Endometrial microvascular endothelial cells (primary cell): ENCODE results near the gene GULP1. TPM values are rescaled to one million over a fixed set of nuclear protein-coding genes. Genes with fewer than 3 reads are reported as not detected.
"Not testable (repeated sequence)": the region's sequence is repeated elsewhere in the genome, so short reads cannot be mapped to it uniquely, and the experiment has no call there.

Source experiments
- in situ Hi-C: cut with HindIII; loops from 2 replicates; pipeline ENCODE4 v1.10.0; 2017; ENCODE audit warnings: low sequenced_read_pairs, low pct_unique_long_range_greater_than_20kb; ENCODE audit errors: inconsistent ontology term
- total RNA-seq: library from RNA; depleted of rRNA; stranded (reverse); fragments of >200 nt; gene quantifications from one replicate; pipeline ENCODE4 v1.2.3, GENCODE V29; 2015; ENCODE audit errors: inconsistent ontology term

Gene GULP1
- total RNA-seq, 1 donor from 2014 or later = 34.9 TPM

GRCh38 chr2:188285774-188286173 is 5.9 kb upstream of the GULP1 start:
- in situ Hi-C loops = no loop called here

GRCh38 chr2:188291142-188291616 is 495 bp upstream of the GULP1 start:
- in situ Hi-C loops = no loop called here

GRCh38 chr2:188292348-188293239 is 920 bp downstream of the GULP1 start:
- in situ Hi-C loops = no loop called here

- in situ Hi-C loops = no loop called here
Measured at GRCh38 chr2:188293601-188294351, 2.1 kb downstream of the GULP1 start.

GRCh38 chr2:188294352-188294926 is 2.8 kb downstream of the GULP1 start:
- in situ Hi-C loops = no loop called here

GRCh38 chr2:188295067-188295685 is 3.5 kb downstream of the GULP1 start:
- in situ Hi-C loops = no loop called here

GRCh38 chr2:188297978-188298377 is 6.3 kb downstream of the GULP1 start:
- in situ Hi-C loops = no loop called here

- in situ Hi-C loops = not testable (repeated sequence)
Measured at GRCh38 chr2:188298937-188299371, 7.3 kb downstream of the GULP1 start.

- in situ Hi-C loops = no loop called here
Measured at GRCh38 chr2:188303363-188304031, 11.8 kb downstream of the GULP1 start.

- in situ Hi-C loops = no loop called here
Measured at GRCh38 chr2:188305271-188305670, 13.6 kb downstream of the GULP1 start.

- in situ Hi-C loops = no loop called here
Measured at GRCh38 chr2:188306271-188306670, 14.6 kb downstream of the GULP1 start.

- in situ Hi-C loops = no loop called here
Measured at GRCh38 chr2:188307850-188308283, 16.2 kb downstream of the GULP1 start.

GRCh38 chr2:188308483-188308882 is 16.8 kb downstream of the GULP1 start:
- in situ Hi-C loops = no loop called here

GRCh38 chr2:188309364-188309763 is 17.7 kb downstream of the GULP1 start:
- in situ Hi-C loops = no loop called here

- in situ Hi-C loops = no loop called here
Measured at GRCh38 chr2:188314314-188315054, 22.8 kb downstream of the GULP1 start.

- in situ Hi-C loops = no loop called here
Measured at GRCh38 chr2:188315750-188316149, 24.1 kb downstream of the GULP1 start.

- in situ Hi-C loops = no loop called here
Measured at GRCh38 chr2:188316342-188316741, 24.7 kb downstream of the GULP1 start.
